ENCODE results near the gene HEXIM1.

The HEXIM1 gene

GRCh38 chr17:45130681-45131615 lies 17.3 kb upstream of the HEXIM1 start:
- H3K27ac ChIP-seq (replicated peaks; ENCODE audit: low read length) = no peak overlapping the region

GRCh38 chr17:45131616-45132319 lies 16.5 kb upstream of the HEXIM1 start:
- Histone ChIP-seq H3K27ac (replicated peaks; ENCODE audit: low read length) (no peak overlapping the region), H3K27me3 (ENCODE audit: control insufficient read depth in 3 of 3, insufficient read depth in 3 of 3, low read depth in 1 of 3, low read length in 3 of 3) (no peaks in the 10 kb centered on the region), H3K23ac (ENCODE audit: low read depth, low read length, poor library complexity) (peak overlapping the region; percentile 87), H2AK5ac (ENCODE audit: low read depth, low read length) (peak overlapping the region; percentile 97), H4K8ac (ENCODE audit: low read depth, low read length) (peak overlapping the region; percentile 86), H3K4me1 (ENCODE audit: control insufficient read depth in 2 of 2, insufficient read depth in 1 of 2, low read depth in 1 of 2, low read length in 2 of 2) (peaks cover 26 to 41% of the 10 kb centered on the region in 2 donors), H2BK15ac (ENCODE audit: low read length) (peak overlapping the region; percentile 74), H2BK120ac (ENCODE audit: low read depth, low read length) (no peak overlapping the region), H3K18ac (ENCODE audit: low read length) (peak overlapping the region; percentile 98), H3K36me3 (replicated peaks in 1 of 2; ENCODE audit: control insufficient read depth in 2 of 2, insufficient read depth in 2 of 2, low read length in 2 of 2) (no peaks in the 10 kb centered on the region), H3K4ac (ENCODE audit: low read length) (no peak overlapping the region), H2BK5ac (ENCODE audit: low read length) (peak overlapping the region; percentile 88), H3K4me3 (ENCODE audit: low read length in 2 of 2) (peak overlapping the region; percentile 55 to 89), H4K91ac (ENCODE audit: low read depth, low read length, poor library complexity) (no peak overlapping the region), H3K14ac (ENCODE audit: low read length) (peak overlapping the region; percentile 65), H3K4me2 (ENCODE audit: insufficient read depth, low read length, poor library complexity, severe bottlenecking) (peak overlapping the region; percentile 86), H3K79me1 (ENCODE audit: low read depth, low read length) (peaks cover 3% of the 10 kb centered on the region), H3K9ac (ENCODE audit: low read depth, low read length, poor library complexity) (peak overlapping the region; percentile 88), H2BK12ac (ENCODE audit: low read length) (peak overlapping the region; percentile 75), H3K9me3 (replicated peaks in 1 of 2; ENCODE audit: control insufficient read depth in 2 of 2, insufficient read depth in 1 of 2, low read depth in 1 of 2, low read length in 2 of 2) (no peaks in the 10 kb centered on the region), H2AFZ (ENCODE audit: low read length) (peak overlapping the region; percentile 93)
- DNase-seq (ENCODE audit: low spot score) = peak; percentile 76
- WGBS, 2 donors (ENCODE audit: extremely low coverage in 2 of 2, insufficient read length in 2 of 2, insufficient replicate concordance in 1 of 2) = no CpG with 5 or more reads among the region's 46 CpGs

More at GRCh38 chr17:45130681-45131615, 17.3 kb upstream of the HEXIM1 start:
- Histone ChIP-seq H3K4me3 (ENCODE audit: low read length in 2 of 2) (peak overlapping the region in 1 of 2 donors; percentile 55), H3K18ac (ENCODE audit: low read length) (no peak overlapping the region), H2BK15ac (ENCODE audit: low read length) (peak overlapping the region; percentile 74), H3K36me3 (replicated peaks in 1 of 2; ENCODE audit: control insufficient read depth in 2 of 2, insufficient read depth in 2 of 2, low read length in 2 of 2) (no peaks in the 10 kb centered on the region), H3K9ac (ENCODE audit: low read depth, low read length, poor library complexity) (no peak overlapping the region), H3K4me1 (ENCODE audit: control insufficient read depth in 2 of 2, insufficient read depth in 1 of 2, low read depth in 1 of 2, low read length in 2 of 2) (peaks cover 24 to 40% of the 10 kb centered on the region in 2 donors), H2BK5ac (ENCODE audit: low read length) (no peak overlapping the region), H3K23ac (ENCODE audit: low read depth, low read length, poor library complexity) (no peak overlapping the region), H4K8ac (ENCODE audit: low read depth, low read length) (peak overlapping the region; percentile 86), H3K4ac (ENCODE audit: low read length) (no peak overlapping the region), H2AFZ (ENCODE audit: low read length) (no peak overlapping the region), H3K4me2 (ENCODE audit: insufficient read depth, low read length, poor library complexity, severe bottlenecking) (peak overlapping the region; percentile 86), H3K9me3 (replicated peaks in 1 of 2; ENCODE audit: control insufficient read depth in 2 of 2, insufficient read depth in 1 of 2, low read depth in 1 of 2, low read length in 2 of 2) (no peaks in the 10 kb centered on the region), H2BK12ac (ENCODE audit: low read length) (peak overlapping the region; percentile 75), H3K27me3 (ENCODE audit: control insufficient read depth in 3 of 3, insufficient read depth in 3 of 3, low read depth in 1 of 3, low read length in 3 of 3) (no peaks in the 10 kb centered on the region), H3K14ac (ENCODE audit: low read length) (no peak overlapping the region), H4K91ac (ENCODE audit: low read depth, low read length, poor library complexity) (peak overlapping the region; percentile 79), H2BK120ac (ENCODE audit: low read depth, low read length) (no peak overlapping the region), H3K79me1 (ENCODE audit: low read depth, low read length) (peaks cover 1% of the 10 kb centered on the region), H2AK5ac (ENCODE audit: low read depth, low read length) (peak overlapping the region; percentile 97)
- no CpG with 5 or more reads among the region's 17 CpGs for WGBS, 2 donors (ENCODE audit: extremely low coverage in 2 of 2, insufficient read length in 2 of 2, insufficient replicate concordance in 1 of 2)
- DNase-seq (ENCODE audit: low spot score) = no peak

- peak within 1 kb of the TSS; percentile 89 for H2BK12ac ChIP-seq (ENCODE audit: low read length)
Measured at GRCh38 chr17:45132320-45132571, 16.0 kb upstream of the HEXIM1 start, which contains the start of gene PLCD3. Gene PLCD3 (minus strand): TSS chr17:45132515. CDS start chr17:45132410, 105 bp downstream.

More at GRCh38 chr17:45132320-45132571, 16.0 kb upstream of the HEXIM1 start, which contains the start of gene PLCD3:
- peak within 1 kb of the TSS; percentile 98 for H3K18ac ChIP-seq (ENCODE audit: low read length)
- peak within 1 kb of the TSS; percentile 79 for H4K91ac ChIP-seq (ENCODE audit: low read depth, low read length, poor library complexity)
- H3K27me3 ChIP-seq (ENCODE audit: control insufficient read depth in 3 of 3, insufficient read depth in 3 of 3, low read depth in 1 of 3, low read length in 3 of 3) = no peaks in the 10 kb centered on the region
- peak within 1 kb of the TSS; percentile 35 for H3K27ac ChIP-seq (replicated peaks; ENCODE audit: low read length)
- peaks cover 3% of the 10 kb centered on the region for H3K79me1 ChIP-seq (ENCODE audit: low read depth, low read length)
- peak within 1 kb of the TSS; percentile 92 for H3K23ac ChIP-seq (ENCODE audit: low read depth, low read length, poor library complexity)
- peak within 1 kb of the TSS; percentile 86 for H4K8ac ChIP-seq (ENCODE audit: low read depth, low read length)
- no peak within 1 kb of the TSS for H3K4ac ChIP-seq (ENCODE audit: low read length)
- peak within 1 kb of the TSS; percentile 99 for H3K4me2 ChIP-seq (ENCODE audit: insufficient read depth, low read length, poor library complexity, severe bottlenecking)
- H3K9ac ChIP-seq (ENCODE audit: low read depth, low read length, poor library complexity) = peak within 1 kb of the TSS; percentile 93
- DNase-seq (ENCODE audit: low spot score) = no peak
- peak within 1 kb of the TSS; percentile 74 for H2BK15ac ChIP-seq (ENCODE audit: low read length)
- no peak within 1 kb of the TSS for H2BK120ac ChIP-seq (ENCODE audit: low read depth, low read length)
- H3K14ac ChIP-seq (ENCODE audit: low read length) = peak within 1 kb of the TSS; percentile 97
- peak within 1 kb of the TSS; percentile 55 to 89 for H3K4me3 ChIP-seq (ENCODE audit: low read length in 2 of 2)
- no CpG with 5 or more reads among the region's 36 CpGs for WGBS, 2 donors (ENCODE audit: extremely low coverage in 2 of 2, insufficient read length in 2 of 2, insufficient replicate concordance in 1 of 2)
- peak within 1 kb of the TSS; percentile 88 for H2BK5ac ChIP-seq (ENCODE audit: low read length)
- peaks cover 25 to 40% of the 10 kb centered on the region in 2 donors for H3K4me1 ChIP-seq (ENCODE audit: control insufficient read depth in 2 of 2, insufficient read depth in 1 of 2, low read depth in 1 of 2, low read length in 2 of 2)
- peak within 1 kb of the TSS; percentile 93 for H2AFZ ChIP-seq (ENCODE audit: low read length)
- no peaks in the 10 kb centered on the region for H3K9me3 ChIP-seq (replicated peaks in 1 of 2; ENCODE audit: control insufficient read depth in 2 of 2, insufficient read depth in 1 of 2, low read depth in 1 of 2, low read length in 2 of 2)
- H2AK5ac ChIP-seq (ENCODE audit: low read depth, low read length) = peak within 1 kb of the TSS; percentile 97
- H3K36me3 ChIP-seq (replicated peaks in 1 of 2; ENCODE audit: control insufficient read depth in 2 of 2, insufficient read depth in 2 of 2, low read length in 2 of 2) = no peaks in the 10 kb centered on the region

Data from neuronal stem cell (in vitro differentiated cells).